ENCODE data around the gene ANKRD12.
"Not testable (repeated sequence)": the region's sequence is repeated elsewhere in the genome, so short reads cannot be mapped to it uniquely, and the experiment has no call there.

DNA sequence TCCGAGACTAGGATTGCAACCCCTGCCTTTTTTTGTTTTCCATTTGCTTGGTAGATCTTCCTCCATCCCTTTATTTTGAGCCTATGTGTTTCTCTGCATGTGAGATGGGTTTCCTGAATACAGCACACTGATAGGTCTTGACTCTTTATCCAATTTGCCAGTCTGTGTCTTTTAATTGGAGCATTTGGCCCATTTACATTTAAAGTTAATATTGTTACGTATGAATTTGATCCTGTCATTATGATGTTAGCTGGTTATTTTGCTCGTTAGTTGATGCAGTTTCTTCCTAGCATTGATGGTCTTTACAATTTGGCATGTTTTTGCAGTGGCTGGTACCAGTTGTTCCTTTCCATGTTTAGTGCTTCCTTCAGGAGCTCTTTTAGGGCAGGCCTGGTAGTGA lies 32.9 kb downstream of the ANKRD12 start:
- TF ChIP-seq POLR2AphosphoS5, EP300, POLR2A (IDR thresholded peaks at IDR 0.05): not testable (repeated sequence)
